Frontal cortex (tissue), 4 donors: Measurements from ENCODE around the gene GSTM5. TPM values are rescaled to one million over a fixed set of nuclear protein-coding genes. Genes with fewer than 3 reads are reported as not detected.
"Not testable (repeated sequence)": the region's sequence is repeated elsewhere in the genome, so short reads cannot be mapped to it uniquely, and the experiment has no call there.

Source experiments
- DNase-seq, 2 donors: peaks; one replicate each; pipeline ENCODE4 v3.0.0; 2012; ENCODE audit warnings: low spot score in 2 of 2
- FAIRE-seq: peaks from 2 replicates; lab custom pipeline; 2012; peaks lifted over from hg19 to GRCh38; lab: Jason Lieb, UNC
- total RNA-seq: library from RNA; depleted of rRNA; stranded (reverse); fragments of >200 nt; gene quantifications from one replicate; pipeline ENCODE4 v1.2.3, GENCODE V29; 2014
- donor health status: control.
- donor health status: control.
- donor health status: control.

Gene GSTM5
- total RNA-seq, 1 donor from 2014 or later, result 3.7 TPM

DNA sequence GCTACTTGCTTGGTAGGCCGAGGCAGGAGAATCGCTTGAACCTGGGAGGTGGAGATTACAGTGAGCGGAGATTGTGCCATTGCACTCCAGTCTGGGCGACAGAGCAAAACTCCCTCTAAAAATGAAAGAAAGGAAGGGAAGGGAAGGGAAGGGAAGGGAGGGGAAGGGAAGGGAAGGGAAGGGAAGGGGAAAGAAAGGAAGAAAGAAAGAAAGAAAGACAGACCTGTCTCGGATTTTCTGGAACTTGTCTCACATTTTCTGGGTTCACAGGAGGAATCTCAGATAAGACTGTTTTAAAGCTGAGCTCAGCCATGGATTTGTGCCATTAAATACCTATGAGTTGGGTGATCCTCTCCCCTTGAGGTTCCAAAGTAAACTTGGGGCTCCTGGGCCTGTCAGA, 12.9 kb downstream of the GSTM5 start:
- DNase-seq (no peak), FAIRE-seq (no peak)

DNA sequence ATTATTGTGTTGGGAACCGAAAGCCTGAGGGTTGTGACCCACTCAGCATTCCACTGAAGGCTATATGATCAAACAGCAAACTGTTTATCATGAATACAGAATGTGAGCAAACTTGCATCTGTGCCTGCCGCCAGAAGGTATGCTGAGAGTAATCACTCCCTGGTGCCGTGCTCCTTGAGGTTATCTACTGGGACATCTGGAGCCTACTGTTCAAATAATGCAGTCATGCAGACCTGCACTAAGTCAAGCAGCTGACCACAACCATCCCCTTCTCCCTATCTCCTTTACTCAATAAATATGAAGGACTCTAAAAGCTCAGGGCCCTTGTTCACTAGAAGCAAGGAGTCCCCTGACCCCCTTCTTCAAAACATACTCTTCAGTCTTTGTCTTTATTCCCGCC, 13.5 kb downstream of the GSTM5 start:
- DNase-seq (no peak), FAIRE-seq (no peak)

- no peak for FAIRE-seq
- DNase-seq, result no peak
Observed at GRCh38 chr1:109726007-109726406, 14.0 kb downstream of the GSTM5 start.

- FAIRE-seq (no peak), DNase-seq (no peak)
Observed at GRCh38 chr1:109726728-109727373, 14.8 kb downstream of the GSTM5 start.

DNA sequence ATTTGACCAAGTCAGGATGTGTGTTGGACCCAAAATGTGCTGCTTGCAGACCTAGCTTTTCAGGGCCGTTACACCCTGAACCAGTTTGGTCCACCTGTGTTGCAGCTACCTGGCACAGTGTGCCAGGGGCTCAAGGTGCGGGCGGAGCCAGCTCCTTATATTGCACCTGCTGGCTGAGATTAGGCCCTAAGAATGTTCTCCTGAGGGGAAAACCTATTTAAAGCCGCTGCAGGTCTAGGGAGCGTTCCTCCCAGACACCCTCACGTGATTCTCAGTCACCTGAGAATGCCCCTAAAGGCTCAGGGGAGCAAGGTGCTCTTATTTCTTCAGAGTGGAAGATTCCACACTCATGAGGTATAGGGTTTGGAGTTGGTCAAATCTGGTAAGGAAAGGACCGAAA, 16.8 kb downstream of the GSTM5 start:
- DNase-seq (no peak), FAIRE-seq (no peak)

- DNase-seq (no peak), FAIRE-seq (no peak)
Observed at GRCh38 chr1:109730666-109731065, 18.6 kb downstream of the GSTM5 start.

DNA sequence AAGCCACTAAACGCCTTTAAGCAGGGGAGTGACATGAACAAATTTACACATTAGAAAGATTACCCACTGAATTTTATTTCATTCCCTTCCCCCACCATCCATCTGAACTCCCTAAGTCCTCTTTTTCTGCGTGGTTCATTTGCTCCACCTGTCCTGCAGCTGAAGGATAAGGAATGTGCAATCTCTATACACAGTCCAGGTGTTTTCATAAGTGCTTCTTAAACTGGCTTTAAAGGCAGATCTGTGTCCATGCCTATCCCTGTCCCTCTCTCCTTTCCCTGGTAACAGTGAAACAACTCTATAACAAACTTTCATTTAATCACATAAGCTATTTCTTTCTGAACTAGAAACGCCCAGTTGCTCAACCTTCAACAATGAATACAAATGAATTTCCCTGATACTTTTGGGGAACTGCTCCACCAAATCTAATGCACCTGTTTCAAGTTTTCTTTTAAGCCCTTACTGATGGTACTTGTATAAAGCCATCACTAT, 20.4 kb downstream of the GSTM5 start:
- no peak for FAIRE-seq
- no peak for DNase-seq

DNA sequence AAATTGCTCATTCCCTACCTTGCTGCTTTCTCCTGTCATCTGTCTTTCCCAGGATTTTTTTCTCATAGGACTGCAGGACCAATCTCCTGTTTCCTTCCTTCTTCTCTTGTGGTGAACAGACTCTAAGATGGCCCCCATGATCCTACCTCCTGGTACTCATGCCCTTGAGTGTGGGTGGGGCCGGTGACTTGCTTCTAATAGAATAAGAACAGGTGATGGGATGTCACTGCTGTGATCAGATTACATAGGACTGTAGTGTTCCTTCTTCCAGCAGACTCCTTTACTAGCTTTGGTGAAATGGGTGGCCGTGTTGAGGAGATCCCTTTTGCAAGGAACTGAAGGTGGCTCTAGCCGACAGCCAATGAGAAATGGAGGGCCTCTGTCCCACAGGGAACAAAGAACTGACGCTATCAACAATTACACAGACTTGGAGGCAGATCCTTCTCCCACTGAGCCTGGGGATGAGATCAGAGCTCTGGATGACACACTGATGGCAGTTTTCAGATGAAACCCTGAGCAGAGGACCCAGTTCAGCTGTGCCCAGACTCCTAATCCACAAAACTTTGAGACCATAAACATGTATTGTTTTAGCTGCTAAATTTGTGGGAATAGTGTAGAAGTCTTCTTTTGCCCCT, 21.3 kb downstream of the GSTM5 start:
- FAIRE-seq (no peak), DNase-seq (no peak)

- FAIRE-seq, result no peak
- peak; percentile 73 to 93 for DNase-seq
Observed at GRCh38 chr1:109739738-109740614, 27.9 kb downstream of the GSTM5 start.

DNA sequence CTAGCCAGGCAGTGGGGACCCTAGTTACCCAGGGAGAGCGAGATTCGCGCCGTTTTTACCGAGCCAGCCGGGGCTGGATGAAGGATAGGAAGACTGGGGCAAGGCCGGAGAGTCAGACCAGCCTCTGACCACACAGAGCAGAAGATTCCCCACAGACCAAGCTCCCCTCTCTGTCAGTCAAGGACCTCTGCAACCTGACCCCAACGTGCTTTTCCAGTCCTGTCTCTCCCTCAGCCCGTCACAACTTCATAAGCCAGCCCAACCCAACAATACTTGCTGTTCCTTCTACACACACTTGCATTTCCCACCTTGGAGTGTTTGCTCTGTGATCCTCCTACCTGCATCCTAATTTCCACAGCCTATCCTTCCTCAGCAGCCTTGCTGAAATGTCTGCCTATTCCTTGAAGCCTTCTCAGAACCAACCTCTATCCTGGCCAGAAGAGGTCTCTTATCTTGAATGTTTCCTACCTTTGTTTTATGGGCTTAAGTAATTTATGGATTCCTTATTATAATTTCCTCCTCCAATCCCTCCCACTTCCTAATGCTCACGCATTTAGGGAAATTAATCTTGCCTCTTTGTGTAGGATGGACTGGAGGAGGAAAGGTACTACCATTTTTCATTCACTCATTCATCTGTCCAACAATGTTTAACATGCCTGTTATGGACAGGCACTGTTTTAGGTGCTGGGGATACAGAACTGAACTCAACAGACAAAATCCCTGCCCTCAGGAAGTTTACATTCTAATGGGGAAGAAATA, 28.7 kb downstream of the GSTM5 start, which contains the start of gene GSTM3:
Gene GSTM3 (minus strand): TSS at position 424 of the 759 bp plus-strand sequence. CDS start 751 bp downstream, outside the sequence.
- DNase-seq (no peak), FAIRE-seq (no peak)

- not testable (repeated sequence) for DNase-seq, FAIRE-seq
Observed at GRCh38 chr1:109748311-109748710, 36.3 kb downstream of the GSTM5 start.

- no peak for FAIRE-seq
Observed at GRCh38 chr1:109749221-109749620, 37.2 kb downstream of the GSTM5 start.

DNA sequence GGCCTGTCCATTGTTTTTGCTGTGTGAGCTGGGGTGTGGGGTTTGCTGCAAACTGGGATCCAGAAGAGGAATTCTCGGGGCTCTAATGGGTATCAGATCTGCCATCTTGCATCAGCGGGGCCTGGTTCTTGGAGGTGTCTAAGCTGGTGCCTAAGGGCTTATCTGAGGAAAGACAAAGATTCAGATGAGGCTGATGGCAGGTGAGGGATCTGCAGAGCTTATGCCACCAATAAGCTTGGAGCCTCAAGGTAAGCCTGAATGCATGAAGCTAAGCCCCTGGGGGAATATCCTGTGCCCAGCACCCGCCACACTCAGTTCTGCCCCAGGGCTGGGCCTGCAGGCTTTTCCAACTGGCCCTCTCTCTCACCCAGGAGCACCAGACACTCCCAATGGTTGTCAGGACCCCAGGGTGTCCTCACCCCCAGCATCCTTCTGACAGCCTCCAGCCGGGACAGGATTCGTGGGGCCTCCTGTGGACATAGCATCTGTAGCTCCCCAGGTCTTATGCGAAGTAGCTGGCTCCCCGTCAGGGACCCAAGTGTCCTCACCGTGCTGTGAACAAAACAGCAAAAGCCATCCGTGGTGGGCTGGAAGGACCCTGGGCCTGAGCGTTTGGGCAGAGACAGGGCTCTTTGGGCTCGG, 38.3 kb downstream of the GSTM5 start:
- no peak for FAIRE-seq

More at GRCh38 chr1:109749221-109749620, 37.2 kb downstream of the GSTM5 start:
- no peak for DNase-seq

DNA sequence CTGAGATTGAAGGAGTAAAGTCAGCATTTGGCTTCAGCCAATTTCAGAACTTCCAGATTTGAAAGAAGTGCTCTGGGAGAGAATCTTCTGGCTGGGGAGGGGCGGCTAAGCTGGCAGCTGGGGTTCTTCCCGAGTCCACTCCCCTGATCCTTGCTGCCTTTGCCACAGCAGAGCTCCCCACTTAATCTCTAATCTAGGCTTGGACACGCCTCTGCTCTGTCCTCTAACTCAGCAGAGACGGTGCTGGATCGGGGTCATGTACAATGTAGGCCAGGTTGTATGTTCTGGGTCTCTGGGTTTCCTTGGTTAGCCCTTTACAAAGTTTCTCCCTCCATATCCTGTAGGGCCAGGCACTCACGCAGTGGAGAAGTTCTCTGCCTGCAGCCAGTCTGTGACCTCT, 38.9 kb downstream of the GSTM5 start:
- FAIRE-seq (no peak), DNase-seq (no peak)

More for the DNA sequence above, 38.3 kb downstream of the GSTM5 start:
- DNase-seq, result no peak

DNA sequence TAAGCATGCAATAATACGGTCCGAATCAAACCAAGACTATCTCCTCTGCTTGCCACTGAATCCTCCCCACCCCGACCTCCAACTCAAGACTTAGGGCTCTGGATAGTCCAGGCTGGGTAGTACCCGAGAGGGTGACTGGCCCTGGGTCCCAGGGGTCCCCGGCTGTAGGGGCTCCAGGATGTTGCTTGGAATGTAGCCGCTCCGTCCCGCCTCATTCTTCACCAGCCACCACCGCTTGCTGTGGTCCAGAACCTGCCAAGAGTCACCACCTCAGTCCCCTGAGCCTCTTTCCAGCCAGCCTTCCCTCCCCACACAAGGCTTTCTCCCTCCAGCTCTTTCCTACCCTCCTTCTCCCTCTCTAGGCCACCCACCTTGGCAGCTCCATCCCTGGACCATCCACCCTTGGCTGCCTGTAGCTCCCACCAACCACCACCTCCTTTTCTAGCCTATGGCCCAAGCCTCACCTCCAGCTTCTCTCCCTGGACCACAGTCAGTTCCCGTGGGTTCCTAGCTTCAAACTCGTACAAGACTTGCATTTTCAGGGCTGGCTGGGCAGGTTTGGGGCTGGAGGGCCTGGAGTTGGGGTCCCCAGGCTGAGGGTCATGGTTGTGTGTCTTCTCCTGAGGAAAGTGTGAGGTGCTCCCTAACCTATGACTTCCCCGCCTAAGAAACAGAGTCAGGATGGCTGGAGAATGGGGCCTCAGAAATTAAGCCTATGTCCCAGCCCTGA, 39.6 kb downstream of the GSTM5 start:
- no peak for FAIRE-seq

GRCh38 chr1:109754738-109755137, 42.7 kb downstream of the GSTM5 start:
- FAIRE-seq (no peak), DNase-seq (no peak)

More for the DNA sequence above, 39.6 kb downstream of the GSTM5 start:
- no peak for DNase-seq

DNA sequence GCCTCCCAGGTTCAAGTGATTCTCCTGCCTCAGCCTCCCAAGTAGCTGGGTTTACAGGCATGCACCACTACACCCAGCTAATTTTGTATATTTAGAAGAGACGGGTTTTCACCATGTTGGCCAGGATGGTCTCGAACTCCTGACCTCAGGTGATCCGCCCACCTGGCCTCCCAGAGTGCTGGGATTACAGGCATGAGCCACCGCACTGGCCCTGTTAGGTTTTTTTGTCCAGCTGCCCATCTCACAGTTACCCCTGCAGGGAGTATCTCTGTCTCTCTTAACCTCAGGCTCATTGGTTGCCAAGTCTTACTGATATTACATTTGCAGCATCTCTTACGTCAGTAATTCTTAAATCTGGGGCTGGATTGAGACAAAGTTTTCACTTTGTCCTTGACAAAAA, 44.3 kb downstream of the GSTM5 start:
- not testable (repeated sequence) for DNase-seq, FAIRE-seq

- DNase-seq, result no peak
- no peak for FAIRE-seq
Observed at GRCh38 chr1:109756848-109757521, 44.9 kb downstream of the GSTM5 start.
